Kidney (tissue), 14 donors: ENCODE data around the gene NUDT1. TPM values are rescaled to one million over a fixed set of nuclear protein-coding genes. Genes with fewer than 3 reads are reported as not detected.

Experiments
- DNase-seq, 5 donors: peaks; one replicate each; pipeline ENCODE4 v3.0.0-alpha.2; 2013 to 2020
- FAIRE-seq: peaks from 2 replicates; lab custom pipeline; 2012; peaks lifted over from hg19 to GRCh38; lab: Jason Lieb, UNC
- H3K27ac ChIP-seq, 2 donors: one replicate each; pipeline ENCODE4 v1.7.0; 2013; ENCODE audit warnings: low read depth in 2 of 2, low read length in 2 of 2, inconsistent platforms in 1 of 2
- H3K27me3 ChIP-seq: one replicate; pipeline ENCODE4 v1.7.1; 2013; ENCODE audit warnings: low read length, inconsistent platforms; ENCODE audit not compliant: control insufficient read depth, insufficient read depth
- H3K36me3 ChIP-seq, 3 donors: one replicate each; pipeline versions ENCODE4 v1.7.0 to v1.7.1; 2013; ENCODE audit warnings: low read length in 3 of 3, control low read depth in 1 of 3, inconsistent platforms in 1 of 3; ENCODE audit not compliant: insufficient read depth in 3 of 3, control insufficient read depth in 2 of 3
- H3K4me1 ChIP-seq, 3 donors: one replicate each; pipeline versions ENCODE4 v1.7.0 to v1.7.1; 2013; ENCODE audit warnings: low read length in 3 of 3, inconsistent platforms in 1 of 3, low read depth in 1 of 3; ENCODE audit not compliant: control insufficient read depth in 2 of 3, insufficient read depth in 2 of 3
- H3K4me3 ChIP-seq, 3 donors: one replicate each; pipeline versions ENCODE4 v1.7.0 to v1.8.1; 2013; ENCODE audit warnings: low read length in 3 of 3, control low read depth in 1 of 3, inconsistent platforms in 1 of 3
- H3K9ac ChIP-seq, 3 donors: one replicate each; pipeline versions ENCODE4 v1.7.0 to v1.7.1; 2013; ENCODE audit warnings: low read length in 3 of 3, control low read depth in 1 of 3, inconsistent platforms in 1 of 3
- H3K9me3 ChIP-seq, 3 donors: one replicate each; pipeline versions ENCODE4 v1.7.0 to v1.7.1; 2013; ENCODE audit warnings: low read length in 3 of 3, control low read depth in 1 of 3, inconsistent platforms in 1 of 3; ENCODE audit not compliant: control insufficient read depth in 2 of 3, insufficient read depth in 1 of 3
- CTCF ChIP-seq: IDR thresholded peaks from 3 replicates; pipeline ENCODE4 v1.5.1; 2012; ENCODE audit warnings: mild to moderate bottlenecking, moderate library complexity, borderline replicate concordance; ENCODE audit not compliant: insufficient read depth; ENCODE audit errors: extremely low read depth
- intact Hi-C: fragments of 100-400 bp; cut with DNase I; formaldehyde crosslinking; loops from one replicate; pipeline ENCODE4 v1.11.1; 2022
- polyA plus RNA-seq: library from polyadenylated mRNA; stranded (reverse); fragments of 350-450 nt; fragmentation: Illumina TruSeq; extraction: RNeasy Lipid Tissue Mini Kit (QIAGEN cat#74804); gene quantifications from one replicate; pipeline ENCODE4 v1.2.3, GENCODE V29; 2014; ENCODE audit warnings: low read depth, low replicate concordance; ENCODE audit not compliant: insufficient read depth
- total RNA-seq: library from RNA; stranded (reverse); fragmentation: NEBNext Ultra II Directional; extraction: Animal tissue kit (Norgen Biotek cat#: 25700); gene quantifications from one replicate; pipeline ENCODE4 v1.2.1, GENCODE V29; 2021
- donor health status: control.
- donor health status: control.
- donor health status: control.
- donor health status: control.
- donor health status: control.
- donor health status: DM: yes; HTN: yes; CAD: no.
- donor health status: Normal renal cell carcinoma (clear cell type).

Gene NUDT1
- total and polyA plus RNA-seq, 2 donors from 2014 or later, result 9.3 to 12.1 TPM

GRCh38 chr7:2274666-2275065 lies 32.6 kb downstream of the NUDT1 start:
- Histone ChIP-seq H3K9me3 (no peaks in the 10 kb centered on the region), H3K9ac (no peak overlapping the region), H3K27me3 (no peaks in the 10 kb centered on the region), H3K27ac (no peak overlapping the region), H3K4me1 (peaks cover 0 to under 1% (median 0%) of the 10 kb centered on the region in 3 donors), H3K4me3 (no peak overlapping the region), H3K36me3 (peaks cover 0 to 11% (median 8%) of the 10 kb centered on the region in 3 donors)
- intact Hi-C loops, result no loop called here
- DNase-seq (peak in 1 of 5 donors; percentile 35), FAIRE-seq (no peak)
- no peak for TF ChIP-seq CTCF

- Histone ChIP-seq H3K9ac (no peak overlapping the region), H3K27ac (no peak overlapping the region), H3K9me3 (no peaks in the 10 kb centered on the region), H3K27me3 (no peaks in the 10 kb centered on the region), H3K36me3 (peaks cover 0 to 11% (median 8%) of the 10 kb centered on the region in 3 donors), H3K4me1 (peaks cover 0 to 4% (median 0%) of the 10 kb centered on the region in 3 donors), H3K4me3 (no peak overlapping the region)
- DNase-seq, result no peak
- intact Hi-C loops, result no loop called here
- TF ChIP-seq CTCF, result no peak
- FAIRE-seq, result no peak
Measured at GRCh38 chr7:2275101-2275500, 33.1 kb downstream of the NUDT1 start.

- no peak overlapping the region for H3K4me3 ChIP-seq
- intact Hi-C loops, result no loop called here
- TF ChIP-seq CTCF, result no peak
- no peak for FAIRE-seq
- no peak overlapping the region for H3K9ac ChIP-seq
- peaks cover 0 to 4% (median 0%) of the 10 kb centered on the region in 3 donors for H3K4me1 ChIP-seq
- peak in 1 of 5 donors; percentile 59 for DNase-seq
- no peaks in the 10 kb centered on the region for H3K9me3 ChIP-seq
- H3K27ac ChIP-seq, result no peak overlapping the region
- peaks cover 0 to 7% (median 4%) of the 10 kb centered on the region in 3 donors for H3K36me3 ChIP-seq
- no peaks in the 10 kb centered on the region for H3K27me3 ChIP-seq
Measured at GRCh38 chr7:2276107-2276506, 34.1 kb downstream of the NUDT1 start.

- FAIRE-seq, result no peak
- DNase-seq, result peak in 1 of 5 donors; percentile 65
- Histone ChIP-seq H3K36me3 (peaks cover 0 to 4% (median 0%) of the 10 kb centered on the region in 3 donors), H3K4me3 (no peak overlapping the region), H3K9me3 (no peaks in the 10 kb centered on the region), H3K9ac (no peak overlapping the region), H3K27me3 (no peaks in the 10 kb centered on the region), H3K27ac (no peak overlapping the region), H3K4me1 (peaks cover 0 to 14% (median 3%) of the 10 kb centered on the region in 3 donors)
- intact Hi-C loops, result no loop called here
- TF ChIP-seq CTCF, result no peak
Measured at GRCh38 chr7:2278026-2278425, 36.0 kb downstream of the NUDT1 start.
